GM19452 (cell line): ENCODE data around the gene RSU1.
"Not testable (repeated sequence)": the region's sequence is repeated elsewhere in the genome, so short reads cannot be mapped to it uniquely, and the experiment has no call there.

Experiments used
- ATAC-seq: cut with Tn5 transposase; IDR thresholded peaks from one replicate; pipeline ENCODE4 v1.9.1; 2021; ENCODE audit not compliant: unreplicated experiment

The RSU1 gene

DNA sequence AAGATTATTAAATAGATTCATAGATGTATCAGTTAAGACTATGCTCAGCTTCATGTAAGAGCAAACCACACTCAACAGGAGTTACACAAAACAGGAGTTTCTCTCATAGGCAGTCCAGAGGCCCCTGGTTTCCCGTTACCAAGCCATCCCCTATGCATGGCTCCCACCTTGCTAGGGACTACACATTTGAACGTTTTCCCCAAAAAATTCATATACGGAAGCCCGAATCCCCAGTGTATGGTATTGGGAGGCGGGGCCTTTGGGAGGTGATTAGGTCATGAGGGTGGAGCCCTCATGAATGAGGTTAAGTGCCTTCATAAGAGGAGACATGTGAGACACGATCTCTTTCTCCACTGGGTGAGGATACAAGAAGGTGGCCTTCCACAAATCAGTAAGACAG is 29.1 kb downstream of the RSU1 start:
- no peak for ATAC-seq

DNA sequence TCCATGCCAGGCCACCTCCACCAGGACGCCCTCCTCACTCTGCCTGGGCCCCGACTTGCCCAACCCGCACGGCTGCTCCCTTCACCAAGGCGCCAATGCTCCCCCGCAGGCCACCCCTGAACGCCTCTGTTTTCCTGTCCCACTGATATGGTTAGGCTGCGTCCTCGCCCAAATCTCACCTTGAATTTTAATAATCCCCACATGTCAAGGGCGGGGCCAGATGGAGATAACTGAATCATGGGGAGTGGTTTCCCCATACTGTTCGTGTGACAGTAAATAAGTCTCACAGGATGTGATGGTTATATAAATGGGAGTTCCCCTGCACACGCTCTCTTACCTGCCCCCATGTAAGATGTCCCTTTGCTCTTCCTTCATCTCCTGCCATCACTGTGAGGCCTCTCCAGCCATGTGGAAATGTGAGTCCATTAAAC is 29.8 kb downstream of the RSU1 start:
- ATAC-seq: no peak

DNA sequence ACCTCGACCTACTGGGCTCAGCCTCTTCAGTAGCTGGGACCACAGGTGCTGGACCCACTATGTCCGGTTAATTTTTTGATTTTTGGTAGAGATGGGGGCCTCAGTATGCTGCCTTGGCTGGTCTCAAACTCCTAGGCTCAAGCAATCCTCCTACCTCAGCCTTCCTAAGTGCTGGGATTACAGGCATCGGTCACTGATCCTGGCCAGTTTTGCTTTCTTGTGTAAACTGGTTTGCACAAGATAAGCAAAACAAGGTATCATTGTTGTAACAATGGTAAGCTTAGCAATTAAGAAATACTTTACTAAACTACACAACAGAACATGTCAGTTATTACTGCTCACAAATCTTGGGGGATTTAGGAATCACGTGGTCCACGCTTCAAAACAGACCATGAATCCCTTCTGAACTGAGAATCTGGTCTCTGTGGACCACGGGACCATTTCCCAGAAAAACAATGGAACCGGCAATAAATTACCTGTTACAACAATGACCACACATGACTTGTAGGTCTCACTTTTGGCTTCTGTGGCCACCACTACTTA is 36.8 kb downstream of the RSU1 start:
- ATAC-seq: no peak

- ATAC-seq: peak; percentile 50
Observed at GRCh38 chr10:16779384-16779915, 37.8 kb downstream of the RSU1 start.

DNA sequence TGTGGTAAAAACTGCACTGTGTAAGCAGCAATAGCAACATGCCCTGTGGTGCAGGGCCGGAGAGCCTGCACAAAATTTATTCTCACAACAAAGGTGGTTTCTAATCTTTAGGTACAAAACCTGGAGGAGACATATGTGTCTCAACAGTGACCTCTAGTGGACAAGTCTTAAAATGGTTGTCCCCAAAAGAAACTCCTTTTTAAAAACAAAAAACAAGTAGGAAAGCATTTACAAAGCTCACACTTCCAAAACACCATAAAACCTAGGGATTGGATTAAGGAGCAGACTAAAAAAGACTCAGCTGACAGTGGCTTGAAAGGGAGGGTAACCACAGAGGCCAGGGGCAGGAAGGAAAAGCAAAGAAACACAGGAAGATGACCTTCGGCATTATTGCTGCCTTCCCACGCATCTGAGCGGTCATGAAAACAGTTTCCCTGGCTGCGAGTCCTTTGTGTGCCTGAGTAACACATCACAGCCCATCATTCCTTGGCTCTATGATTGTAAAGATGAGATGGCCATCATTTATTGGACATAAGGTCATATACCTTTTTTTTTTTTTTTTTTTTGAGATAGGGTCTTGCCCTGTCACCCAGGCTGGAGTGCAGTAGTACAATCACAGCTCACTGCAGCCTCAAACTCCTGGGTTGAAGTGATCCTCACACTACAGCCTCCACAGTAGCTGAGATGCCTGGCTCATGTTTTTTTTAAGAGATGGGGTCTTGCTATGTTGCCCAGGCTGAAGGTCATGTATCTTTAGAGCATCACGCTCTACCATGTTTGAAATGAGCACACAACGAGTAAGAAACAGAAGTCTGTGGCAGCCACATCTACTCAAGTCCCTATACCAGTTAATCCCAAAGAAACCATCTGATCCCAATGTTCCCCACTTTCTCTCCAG is 39.5 kb downstream of the RSU1 start:
- ATAC-seq: no peak

DNA sequence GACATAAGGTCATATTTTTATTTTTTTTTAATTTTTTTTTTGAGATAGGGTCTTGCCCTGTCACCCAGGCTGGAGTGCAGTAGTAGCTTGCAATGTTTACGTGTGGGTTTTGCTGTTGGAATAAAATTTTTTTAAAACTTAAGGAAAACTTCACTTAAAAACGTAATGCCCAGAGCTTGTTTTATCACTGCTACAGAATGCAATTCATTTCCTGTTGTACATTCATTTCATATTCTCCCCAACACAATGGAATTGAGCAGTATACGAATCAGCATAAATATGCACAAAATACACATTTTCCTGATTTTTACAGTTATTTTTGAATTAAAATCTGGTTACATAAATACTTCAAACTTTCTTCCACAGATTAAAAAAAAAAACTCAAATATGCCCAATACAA is 40.3 kb downstream of the RSU1 start:
- no peak for ATAC-seq

DNA sequence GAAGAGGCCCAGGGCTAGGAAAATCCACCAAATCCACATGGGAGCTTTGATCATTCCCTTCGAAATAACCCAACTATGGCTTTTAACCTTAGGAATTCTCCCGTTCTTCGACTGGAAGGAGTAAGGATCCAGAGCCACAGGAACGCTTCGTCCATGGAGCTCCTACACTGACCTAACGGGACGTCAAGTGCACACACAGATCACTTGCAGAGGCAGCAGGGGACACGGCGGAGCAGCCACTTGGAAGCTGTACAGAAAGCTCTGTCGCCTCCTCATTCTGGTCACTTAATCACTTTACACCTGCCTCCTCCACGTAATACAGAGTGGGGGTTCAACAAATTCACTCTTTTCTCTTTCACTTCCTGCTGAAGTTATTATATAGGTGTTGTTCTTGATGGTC is 43.9 kb downstream of the RSU1 start:
- no peak for ATAC-seq

DNA sequence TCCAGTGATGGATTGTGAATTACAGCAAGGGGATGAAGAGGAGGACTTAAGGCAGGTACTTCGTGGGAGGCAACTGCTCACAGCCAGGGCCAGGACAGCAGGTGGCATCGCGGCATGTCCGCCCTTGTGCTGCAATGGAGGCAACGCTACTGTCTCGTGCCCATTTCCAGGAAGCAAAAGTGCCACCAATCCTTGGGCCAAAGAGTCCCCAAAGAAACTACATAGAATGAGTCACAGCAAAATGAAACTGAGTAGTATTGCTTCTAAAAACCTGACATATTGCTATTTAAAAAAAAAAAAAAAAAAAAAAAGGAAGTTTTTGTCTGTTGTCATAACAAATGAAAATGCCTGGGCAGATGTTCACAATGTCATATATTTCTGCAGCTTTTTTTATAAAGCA is 46.6 kb downstream of the RSU1 start:
- ATAC-seq: no peak

DNA sequence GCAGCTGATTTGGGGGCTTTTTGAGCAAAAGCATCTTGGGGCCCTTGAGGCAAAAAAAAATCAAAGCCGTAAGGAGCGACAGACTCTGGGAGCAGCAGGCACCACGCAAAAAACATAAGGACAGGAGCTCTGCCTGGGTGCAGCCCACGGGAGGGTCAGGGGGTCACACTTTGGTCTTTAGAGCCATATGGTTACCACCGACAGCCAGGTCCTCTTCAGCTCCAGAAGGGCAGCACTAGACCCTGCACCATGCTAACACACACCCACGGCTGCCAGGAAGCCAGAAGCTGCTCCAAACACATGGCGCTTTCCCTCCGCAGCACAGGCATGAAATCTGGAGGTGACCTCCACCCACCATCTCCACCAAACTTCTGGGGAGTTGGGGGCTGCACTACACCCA is 47.1 kb downstream of the RSU1 start:
- no peak for ATAC-seq

DNA sequence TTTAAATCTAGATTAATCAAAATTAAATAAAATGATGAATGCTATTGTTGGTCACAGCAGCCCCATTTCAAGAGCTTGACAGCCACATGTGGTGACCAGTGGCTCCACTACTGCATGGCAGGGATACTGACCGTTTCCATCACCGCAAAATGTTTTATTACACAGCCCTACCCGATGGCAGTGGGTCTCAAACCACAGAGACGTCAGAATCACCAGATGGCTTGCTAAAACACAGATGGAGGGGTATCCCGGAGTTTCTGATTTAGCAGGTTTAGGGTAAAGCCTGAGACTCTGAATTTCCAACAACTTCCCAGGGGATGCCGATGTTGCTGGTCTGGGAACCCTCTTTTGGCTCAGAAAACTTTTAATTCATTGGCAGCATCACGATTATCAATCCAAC is 47.9 kb downstream of the RSU1 start:
- ATAC-seq: no peak

DNA sequence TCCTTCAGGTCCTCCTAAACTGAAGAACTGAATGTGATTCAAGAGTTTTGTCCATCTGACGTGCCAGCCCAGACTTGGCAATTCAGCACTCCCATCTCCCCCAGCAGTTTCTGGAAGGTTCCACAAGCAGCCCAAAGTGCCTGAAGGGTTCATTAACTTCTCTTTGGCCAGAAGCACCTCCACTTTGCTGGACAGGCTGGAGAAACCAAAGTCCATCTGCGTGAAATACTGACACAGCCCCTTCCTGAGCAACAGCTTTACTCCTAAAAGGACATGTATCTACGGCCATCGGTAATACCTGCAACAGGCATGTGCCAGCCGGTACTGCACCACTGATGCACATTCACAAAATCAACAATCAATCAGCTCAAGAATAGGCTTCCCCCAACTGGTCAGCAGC is 48.5 kb downstream of the RSU1 start:
- no peak for ATAC-seq

DNA sequence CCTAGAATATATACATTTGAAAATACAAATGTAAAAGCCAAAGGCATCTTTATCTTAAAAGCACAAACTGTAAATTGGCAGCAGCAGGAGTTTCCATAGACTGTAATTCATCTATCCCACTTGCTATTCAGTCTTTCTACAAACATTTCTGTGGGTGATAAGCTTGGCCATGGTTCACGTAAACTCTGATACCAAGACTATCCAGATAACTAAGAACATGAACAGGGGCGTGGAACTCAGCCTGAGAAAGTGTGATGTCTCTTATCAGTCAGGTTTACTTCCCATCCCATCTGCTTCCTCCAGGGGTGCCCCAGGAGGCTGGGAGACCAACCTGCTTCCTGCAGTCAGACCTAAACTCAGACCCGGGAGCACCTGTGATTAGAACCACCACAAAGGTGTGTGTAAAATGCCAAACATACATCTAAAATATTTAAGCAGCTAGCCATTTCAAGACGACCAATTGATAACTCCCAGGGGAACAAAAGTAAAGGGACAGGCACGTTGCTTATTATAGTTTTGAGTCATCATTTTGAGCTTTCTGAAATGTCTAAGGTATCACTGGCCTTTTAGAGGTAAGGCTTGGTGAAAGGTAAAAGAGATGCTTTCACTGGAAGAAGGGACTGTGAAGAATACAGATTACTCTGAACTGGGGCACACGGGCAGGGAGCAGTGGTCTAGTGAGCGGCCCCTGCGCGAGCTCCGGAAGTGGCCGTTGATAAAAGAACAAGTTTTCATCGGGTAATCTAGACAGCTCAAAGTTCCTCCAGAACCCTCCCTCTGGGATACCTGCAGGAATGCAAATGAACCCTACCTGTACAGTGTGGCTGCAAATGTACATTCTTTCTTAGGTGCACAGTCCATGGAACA is 51.5 kb downstream of the RSU1 start:
- peak; percentile 66 for ATAC-seq

DNA sequence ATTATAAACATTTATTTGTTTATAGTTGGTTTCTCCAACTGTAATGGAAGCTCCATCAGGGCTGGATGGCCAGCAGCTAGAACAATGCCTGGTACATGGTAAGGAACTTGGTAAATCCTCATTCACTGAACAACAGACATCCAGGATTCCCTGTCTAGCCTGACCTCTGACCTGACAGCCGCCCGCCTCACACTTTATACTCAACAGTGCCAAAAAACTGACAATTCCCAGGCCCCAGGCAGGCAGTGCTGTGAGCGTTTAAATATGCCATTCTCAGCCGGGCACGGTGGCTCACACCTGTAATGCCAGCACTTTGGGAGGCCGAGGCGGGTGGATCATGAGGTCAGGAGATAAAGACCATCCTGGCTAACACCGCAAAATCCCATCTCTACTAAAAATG is 55.9 kb downstream of the RSU1 start:
- ATAC-seq: no peak

DNA sequence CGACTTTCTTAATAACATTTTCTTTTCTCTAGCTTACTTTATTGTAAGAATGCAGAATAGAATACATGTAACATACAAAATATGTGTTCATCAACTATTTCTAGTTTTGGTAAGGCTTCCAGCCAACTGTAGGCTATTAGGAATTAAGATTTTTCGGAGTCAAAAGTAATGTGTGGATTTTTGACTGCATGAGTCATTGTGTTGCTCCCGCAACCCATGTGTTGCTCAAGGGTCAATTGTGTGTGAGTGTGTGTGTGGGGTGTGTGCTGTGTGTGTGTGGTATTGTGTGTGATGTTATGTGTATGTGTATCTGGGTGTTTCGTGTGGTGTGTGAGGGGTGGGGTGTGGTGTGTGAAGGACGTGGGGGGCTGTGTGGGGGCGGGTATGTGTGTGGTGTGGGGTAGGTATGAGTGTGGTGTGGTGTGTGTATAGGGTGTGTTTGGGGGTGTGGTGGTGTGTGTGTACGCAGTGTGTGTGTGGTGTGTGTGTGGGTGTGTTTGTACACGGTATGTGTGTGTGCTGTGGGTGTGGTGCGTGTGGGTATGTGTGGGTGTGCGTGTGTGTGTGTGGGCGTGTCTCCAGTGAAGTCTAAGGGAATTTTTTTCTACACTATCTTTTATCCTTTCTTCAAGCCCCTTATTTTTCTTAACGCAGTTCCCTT is 60.5 kb downstream of the RSU1 start:
- no peak for ATAC-seq

DNA sequence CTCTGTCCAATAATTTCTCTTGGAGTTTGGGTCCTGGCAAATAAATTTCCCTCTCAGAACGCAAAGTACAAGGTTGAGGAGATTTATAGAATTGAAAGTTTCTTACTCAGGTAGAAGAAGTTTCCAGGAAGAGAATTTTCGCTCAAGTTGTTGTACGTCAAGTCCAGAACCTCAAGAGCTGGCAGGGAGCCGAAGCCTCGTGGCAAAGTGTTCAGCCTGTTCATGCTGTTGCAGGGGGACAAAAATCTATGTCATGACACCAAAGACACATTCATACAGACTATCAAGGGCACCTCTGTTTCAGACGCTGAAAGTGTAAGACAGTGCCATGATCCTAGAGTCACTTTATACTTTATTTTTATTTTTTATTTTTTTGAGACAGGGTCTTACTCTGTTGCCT is 62.5 kb downstream of the RSU1 start:
- no peak for ATAC-seq

- ATAC-seq: not testable (repeated sequence)
Observed at GRCh38 chr10:16752849-16753248, 64.4 kb downstream of the RSU1 start.

DNA sequence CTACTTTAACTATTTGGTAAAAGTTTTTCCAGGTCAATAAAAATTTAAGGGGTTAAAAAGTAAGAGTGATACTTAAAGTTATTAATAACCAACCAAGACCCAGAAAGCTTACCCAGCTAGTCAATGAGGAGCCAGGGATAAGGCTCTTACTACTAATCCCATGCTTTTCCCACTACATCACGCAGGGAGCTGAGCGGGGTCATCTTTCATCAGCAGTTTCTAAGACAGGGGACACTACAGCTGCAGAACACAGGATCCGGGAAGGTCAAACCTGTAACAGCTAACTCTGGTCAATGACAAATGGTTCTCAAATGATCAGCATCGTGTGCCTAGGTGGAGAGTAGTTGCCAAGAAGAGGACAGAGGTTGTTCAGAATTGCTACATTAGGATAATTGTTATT is 65.1 kb downstream of the RSU1 start:
- no peak for ATAC-seq

DNA sequence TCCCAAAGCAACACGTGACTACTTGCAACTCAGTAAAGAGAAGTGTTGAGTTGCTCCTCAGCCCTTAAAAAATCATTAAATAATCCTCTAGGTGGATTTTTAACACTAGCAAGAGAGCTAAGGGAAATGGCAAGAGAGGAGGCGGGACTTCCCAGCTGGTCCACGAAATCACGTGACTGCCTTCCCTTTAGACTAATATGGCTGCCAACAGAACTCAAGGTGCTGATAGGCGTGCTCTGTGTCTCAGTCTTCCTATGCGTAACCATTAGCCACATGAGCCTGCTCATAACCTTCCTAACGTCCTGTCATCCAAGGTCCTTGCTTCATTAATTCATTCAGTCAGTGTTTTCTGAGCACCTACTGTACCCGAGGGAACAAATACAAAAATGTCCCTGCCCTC is 66.0 kb downstream of the RSU1 start:
- ATAC-seq: no peak

DNA sequence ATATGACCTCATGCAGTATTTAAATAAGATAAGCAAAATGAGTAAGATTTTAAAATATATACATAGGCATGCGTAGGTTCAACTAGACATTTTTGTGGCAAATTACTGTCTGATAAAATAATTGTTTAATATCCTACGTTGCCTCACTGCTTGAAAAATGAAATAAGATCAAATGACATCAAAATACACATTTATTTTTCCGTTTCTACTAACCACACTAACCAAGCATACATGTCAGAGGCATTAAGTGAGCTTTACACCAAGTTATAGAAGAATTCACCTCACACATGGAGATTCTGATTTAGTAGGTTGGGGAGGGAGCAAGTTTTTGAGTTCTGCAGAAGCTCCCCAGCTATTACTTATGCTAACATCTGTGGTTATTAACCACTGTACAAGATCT is 66.8 kb downstream of the RSU1 start:
- no peak for ATAC-seq

GRCh38 chr10:16748749-16749148 is 68.5 kb downstream of the RSU1 start:
- no peak for ATAC-seq

GRCh38 chr10:16746856-16747255 is 70.4 kb downstream of the RSU1 start:
- no peak for ATAC-seq
